Glutamatergic neuron (in vitro differentiated cells): ENCODE data around the gene OGFOD3. TPM values are rescaled to one million over a fixed set of nuclear protein-coding genes. Genes with fewer than 3 reads are reported as not detected.
A peak's percentile ranks its signal among the peaks of the same experiment; 100 is the strongest.

Source experiments
- DNase-seq: peaks from one replicate; pipeline ENCODE4 v3.0.0; 2022
- H3K27ac Mint-ChIP-seq: one replicate; pipeline ENCODE4 v1.8.0; 2020; ENCODE audit warnings: mild to moderate bottlenecking, mixed read lengths, inconsistent platforms; ENCODE audit not compliant: unreplicated experiment
- H3K27me3 Mint-ChIP-seq: one replicate; pipeline ENCODE4 v1.8.0; 2020; ENCODE audit warnings: mild to moderate bottlenecking, moderate library complexity, mixed read lengths, inconsistent platforms; ENCODE audit not compliant: unreplicated experiment
- H3K36me3 Mint-ChIP-seq: one replicate; pipeline ENCODE4 v1.8.0; 2020; ENCODE audit warnings: mild to moderate bottlenecking, mixed read lengths, inconsistent platforms; ENCODE audit not compliant: unreplicated experiment
- H3K4me1 Mint-ChIP-seq: one replicate; pipeline ENCODE4 v1.8.0; 2020; ENCODE audit warnings: mild to moderate bottlenecking, low read depth, mixed read lengths, inconsistent platforms; ENCODE audit not compliant: unreplicated experiment
- H3K4me3 Mint-ChIP-seq: one replicate; pipeline ENCODE4 v1.8.0; 2020; ENCODE audit warnings: mild to moderate bottlenecking, mixed read lengths, inconsistent platforms; ENCODE audit not compliant: unreplicated experiment
- H3K9me3 Mint-ChIP-seq: one replicate; pipeline ENCODE4 v1.8.0; 2020; ENCODE audit warnings: mild to moderate bottlenecking, moderate library complexity, mixed read lengths, inconsistent platforms; ENCODE audit not compliant: unreplicated experiment
- total RNA-seq: library from RNA; stranded (reverse); fragmentation: NEBNext Ultra II Directional; extraction: Animal tissue kit (Norgen Biotek cat#: 25700); gene quantifications from one replicate; pipeline ENCODE4 v1.2.1, GENCODE V29; 2021; ENCODE audit not compliant: unreplicated experiment
- TF ChIP-seq, protein P1 (sequence below): fragments of 200-600 bp; sonication (generic); IDR thresholded peaks from one replicate; pipeline ENCODE4 v1.5.0; 2021; ENCODE audit not compliant: partially characterized antibody, unreplicated experiment

OGFOD3 gene
- total RNA-seq, 1 donor from 2014 or later, result 23.0 TPM

DNA sequence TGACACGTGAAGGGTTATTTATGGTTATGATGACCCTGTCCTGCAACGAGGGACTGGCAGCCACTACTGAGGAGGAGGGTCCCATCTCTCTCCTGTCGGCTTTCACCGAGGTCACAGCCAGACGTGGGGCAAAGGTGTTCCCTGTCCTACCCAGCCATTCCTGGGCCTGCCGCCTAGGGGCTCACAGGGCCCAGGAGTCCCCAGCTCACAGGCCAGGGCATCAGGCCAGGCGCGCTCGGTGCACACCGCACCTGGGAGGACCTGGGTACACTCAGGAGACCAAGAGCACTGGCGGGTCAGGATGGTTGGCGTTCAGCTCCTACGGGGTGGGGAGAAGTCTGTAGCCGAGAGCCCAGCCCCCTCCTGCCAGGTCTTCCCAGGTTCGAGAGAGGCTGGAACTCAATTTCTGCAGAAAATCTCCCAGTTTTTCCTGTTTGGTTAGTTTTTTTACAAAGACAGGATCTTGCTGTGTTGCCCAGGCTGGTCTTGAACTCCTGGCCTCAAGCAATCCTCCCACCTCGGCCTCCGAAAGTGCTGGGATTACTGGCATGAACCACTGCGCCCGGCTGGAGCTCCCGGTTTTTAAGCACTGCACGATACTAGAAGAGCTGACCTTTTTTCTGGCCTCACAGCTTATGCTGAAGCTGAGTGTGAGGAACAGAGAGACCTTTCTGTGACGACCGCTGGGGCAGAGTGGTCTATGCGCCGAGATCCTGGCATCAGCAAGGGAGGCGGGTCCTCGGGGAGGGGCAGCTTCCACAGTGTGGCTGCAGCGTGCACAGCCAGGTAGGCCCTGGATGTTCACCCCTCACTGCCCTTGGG is 24.5 kb upstream of the OGFOD3 start:
- Mint-ChIP-seq H3K27ac (no peak overlapping the region), H3K4me3 (no peak overlapping the region), H3K4me1 (peaks cover 7% of the 10 kb centered on the region), H3K36me3 (no peaks in the 10 kb centered on the region), H3K9me3 (peaks cover 4% of the 10 kb centered on the region), H3K27me3 (peaks cover 5% of the 10 kb centered on the region)
- DNase-seq, result no peak
- TF ChIP-seq, protein P1, sequence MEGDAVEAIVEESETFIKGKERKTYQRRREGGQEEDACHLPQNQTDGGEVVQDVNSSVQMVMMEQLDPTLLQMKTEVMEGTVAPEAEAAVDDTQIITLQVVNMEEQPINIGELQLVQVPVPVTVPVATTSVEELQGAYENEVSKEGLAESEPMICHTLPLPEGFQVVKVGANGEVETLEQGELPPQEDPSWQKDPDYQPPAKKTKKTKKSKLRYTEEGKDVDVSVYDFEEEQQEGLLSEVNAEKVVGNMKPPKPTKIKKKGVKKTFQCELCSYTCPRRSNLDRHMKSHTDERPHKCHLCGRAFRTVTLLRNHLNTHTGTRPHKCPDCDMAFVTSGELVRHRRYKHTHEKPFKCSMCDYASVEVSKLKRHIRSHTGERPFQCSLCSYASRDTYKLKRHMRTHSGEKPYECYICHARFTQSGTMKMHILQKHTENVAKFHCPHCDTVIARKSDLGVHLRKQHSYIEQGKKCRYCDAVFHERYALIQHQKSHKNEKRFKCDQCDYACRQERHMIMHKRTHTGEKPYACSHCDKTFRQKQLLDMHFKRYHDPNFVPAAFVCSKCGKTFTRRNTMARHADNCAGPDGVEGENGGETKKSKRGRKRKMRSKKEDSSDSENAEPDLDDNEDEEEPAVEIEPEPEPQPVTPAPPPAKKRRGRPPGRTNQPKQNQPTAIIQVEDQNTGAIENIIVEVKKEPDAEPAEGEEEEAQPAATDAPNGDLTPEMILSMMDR, result no peak

DNA sequence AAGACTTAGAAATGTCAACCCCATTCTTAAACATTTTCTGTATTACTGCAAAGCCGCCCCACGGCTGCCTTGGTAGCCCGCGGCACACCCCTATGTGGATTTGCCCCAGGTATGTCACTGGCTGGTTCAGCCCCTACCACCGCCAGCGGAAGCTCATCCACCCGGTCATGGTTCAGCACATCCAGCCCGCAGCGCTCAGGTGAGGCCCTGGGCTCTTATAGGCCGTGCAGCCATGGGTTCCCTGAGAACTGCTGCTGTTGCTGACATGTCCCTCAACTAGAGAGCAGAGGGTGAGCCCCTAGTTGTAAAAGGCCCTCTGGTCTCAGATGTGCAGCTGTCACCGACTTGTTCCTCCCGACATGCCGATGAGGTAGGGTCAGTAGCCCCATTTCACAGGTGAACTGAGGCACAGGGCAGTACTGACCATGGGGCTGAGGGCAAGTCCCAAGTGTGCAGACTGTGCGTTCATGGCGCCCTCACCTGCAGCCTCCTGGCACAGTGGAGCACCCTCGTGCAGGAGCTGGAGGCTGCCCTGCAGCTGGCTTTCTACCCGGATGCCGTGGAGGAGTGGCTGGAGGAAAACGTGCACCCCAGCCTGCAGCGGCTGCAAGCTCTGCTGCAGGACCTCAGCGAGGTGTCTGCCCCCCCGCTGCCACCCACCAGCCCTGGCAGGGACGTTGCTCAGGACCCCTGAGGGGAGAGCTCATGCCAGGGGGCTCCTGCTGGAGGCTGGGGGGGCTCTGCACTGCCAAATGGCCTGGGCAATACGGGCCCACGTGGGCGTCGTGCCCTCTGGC is 23.5 kb upstream of the OGFOD3 start:
- no peaks in the 10 kb centered on the region for H3K36me3 Mint-ChIP-seq
- H3K27me3 Mint-ChIP-seq, result peaks cover under 1% of the 10 kb centered on the region
- peaks cover 8% of the 10 kb centered on the region for H3K9me3 Mint-ChIP-seq
- peaks cover 7% of the 10 kb centered on the region for H3K4me1 Mint-ChIP-seq
- no peak overlapping the region for H3K4me3 Mint-ChIP-seq
- TF ChIP-seq, protein P1, result no peak
- DNase-seq, result no peak
- H3K27ac Mint-ChIP-seq, result no peak overlapping the region

DNA sequence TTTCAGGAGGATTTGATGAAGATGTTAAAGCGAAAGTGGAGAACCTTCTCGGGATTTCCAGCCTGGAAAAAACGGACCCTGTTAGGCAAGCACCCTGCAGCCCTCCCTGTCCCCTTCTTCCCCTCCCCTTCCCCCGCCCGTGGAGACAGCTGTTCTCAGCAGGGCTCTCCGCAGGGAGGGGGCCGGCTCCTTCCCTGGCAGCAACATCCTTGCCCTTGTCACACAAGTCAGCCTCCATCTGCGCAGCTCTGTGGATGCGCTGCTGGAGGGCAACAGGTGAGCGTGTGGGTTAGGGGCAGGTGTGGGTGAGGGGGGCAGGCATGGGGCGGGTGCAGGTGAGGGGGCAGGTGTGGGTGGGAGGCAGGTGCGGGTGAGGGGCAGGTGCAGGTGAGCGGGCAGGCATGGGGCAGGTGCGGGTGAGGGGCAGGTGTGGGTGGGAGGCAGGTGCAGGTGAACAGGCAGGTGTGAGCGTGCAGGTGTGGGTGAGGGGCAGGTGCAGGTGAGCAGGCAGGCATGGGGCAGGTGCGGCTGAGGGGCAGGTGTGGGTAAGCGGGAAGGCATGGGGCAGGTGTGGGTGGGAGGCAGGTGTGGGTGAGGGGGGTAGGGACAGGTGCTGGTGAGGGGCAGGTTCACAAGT is 22.7 kb upstream of the OGFOD3 start:
- DNase-seq, result peak; percentile 73
- H3K27me3 Mint-ChIP-seq, result no peaks in the 10 kb centered on the region

DNA sequence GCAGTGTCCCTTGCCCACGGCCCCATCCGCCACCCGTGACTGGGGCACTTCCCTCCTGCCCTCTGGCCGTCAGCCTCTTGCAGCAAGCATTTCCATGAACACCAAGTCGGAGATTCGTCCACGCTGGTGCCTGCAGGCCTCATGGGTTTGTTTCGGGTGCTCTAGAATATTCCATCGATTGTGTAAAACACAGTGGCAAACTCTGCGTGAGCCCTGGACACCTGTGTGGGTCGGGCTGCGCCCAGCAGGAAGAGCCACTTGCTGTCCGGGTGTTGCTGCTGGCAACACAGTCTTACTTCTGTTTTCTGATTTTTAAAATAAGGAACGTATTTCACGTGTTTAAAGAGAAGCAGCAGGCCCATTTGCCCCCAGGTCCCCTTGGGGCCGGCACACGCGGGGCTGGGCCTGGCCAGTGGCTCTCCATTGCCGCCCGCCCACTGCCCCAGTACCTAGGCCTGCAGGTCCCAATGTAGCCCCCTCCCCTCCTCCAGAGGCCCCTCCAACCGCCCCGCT is 22.1 kb upstream of the OGFOD3 start:
- Mint-ChIP-seq H3K4me1 (peaks cover 7% of the 10 kb centered on the region), H3K27me3 (no peaks in the 10 kb centered on the region), H3K9me3 (peaks cover 8% of the 10 kb centered on the region), H3K36me3 (no peaks in the 10 kb centered on the region), H3K4me3 (no peak overlapping the region), H3K27ac (peak overlapping the region; percentile 38)
- TF ChIP-seq, protein P1, result no peak
- no peak for DNase-seq

More for the DNA sequence above, 22.7 kb upstream of the OGFOD3 start:
- peaks cover 8% of the 10 kb centered on the region for H3K9me3 Mint-ChIP-seq
- no peak overlapping the region for H3K27ac Mint-ChIP-seq
- H3K4me3 Mint-ChIP-seq, result no peak overlapping the region
- H3K4me1 Mint-ChIP-seq, result peaks cover 7% of the 10 kb centered on the region
- H3K36me3 Mint-ChIP-seq, result no peaks in the 10 kb centered on the region
- TF ChIP-seq, protein P1, result no peak
